Measurements from ENCODE around the gene GORASP1. TPM values are rescaled to one million over a fixed set of nuclear protein-coding genes. Genes with fewer than 3 reads are reported as not detected.

The GORASP1 gene
- total RNA-seq, 4 donors from 2014 or later: 45.8 to 72.9 (median 61.9) TPM

DNA sequence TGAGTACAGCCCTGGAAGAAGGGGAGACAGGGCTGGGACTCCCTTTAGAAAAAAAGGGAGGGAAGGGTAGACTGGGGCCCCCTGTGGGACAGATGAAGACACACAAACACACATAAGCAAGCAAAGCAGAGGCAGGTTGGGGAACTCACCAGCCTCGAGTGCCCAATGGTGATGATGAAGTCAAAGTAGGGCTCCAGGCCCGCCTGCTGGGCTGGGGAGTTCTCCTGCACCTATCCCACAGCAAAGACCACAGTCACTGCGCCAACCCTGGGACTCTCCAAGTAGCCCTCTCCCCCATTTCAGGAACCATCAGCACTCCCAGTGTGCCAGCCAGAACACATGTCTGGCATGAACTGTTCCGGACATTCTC, 4.1 kb downstream of the GORASP1 start:
- Histone ChIP-seq H3K27ac (peak overlapping the region in 1 of 4 donors; percentile 99), H3K27me3 (no peaks in the 10 kb centered on the region), H3K36me3 (peaks cover 0 to 39% (median 0%) of the 10 kb centered on the region in 3 donors), H3K4me3 (no peak overlapping the region), H3K9me3 (no peaks in the 10 kb centered on the region), H3K4me1 (peaks cover 0 to 61% (median 26%) of the 10 kb centered on the region in 4 donors)
- WGBS, 2 donors: 73 to 80% methylated on average over 4 of the region's 4 CpGs
- TF ChIP-seq, protein P1, sequence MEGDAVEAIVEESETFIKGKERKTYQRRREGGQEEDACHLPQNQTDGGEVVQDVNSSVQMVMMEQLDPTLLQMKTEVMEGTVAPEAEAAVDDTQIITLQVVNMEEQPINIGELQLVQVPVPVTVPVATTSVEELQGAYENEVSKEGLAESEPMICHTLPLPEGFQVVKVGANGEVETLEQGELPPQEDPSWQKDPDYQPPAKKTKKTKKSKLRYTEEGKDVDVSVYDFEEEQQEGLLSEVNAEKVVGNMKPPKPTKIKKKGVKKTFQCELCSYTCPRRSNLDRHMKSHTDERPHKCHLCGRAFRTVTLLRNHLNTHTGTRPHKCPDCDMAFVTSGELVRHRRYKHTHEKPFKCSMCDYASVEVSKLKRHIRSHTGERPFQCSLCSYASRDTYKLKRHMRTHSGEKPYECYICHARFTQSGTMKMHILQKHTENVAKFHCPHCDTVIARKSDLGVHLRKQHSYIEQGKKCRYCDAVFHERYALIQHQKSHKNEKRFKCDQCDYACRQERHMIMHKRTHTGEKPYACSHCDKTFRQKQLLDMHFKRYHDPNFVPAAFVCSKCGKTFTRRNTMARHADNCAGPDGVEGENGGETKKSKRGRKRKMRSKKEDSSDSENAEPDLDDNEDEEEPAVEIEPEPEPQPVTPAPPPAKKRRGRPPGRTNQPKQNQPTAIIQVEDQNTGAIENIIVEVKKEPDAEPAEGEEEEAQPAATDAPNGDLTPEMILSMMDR (IDR thresholded peaks at IDR 0.05): no peak
- TF ChIP-seq EP300 (IDR thresholded peaks at IDR 0.05) (no peak), POLR2A (IDR thresholded peaks at IDR 0.05) (no peak)
- DNase-seq (ENCODE audit: low spot score in 2 of 2): no peak

DNA sequence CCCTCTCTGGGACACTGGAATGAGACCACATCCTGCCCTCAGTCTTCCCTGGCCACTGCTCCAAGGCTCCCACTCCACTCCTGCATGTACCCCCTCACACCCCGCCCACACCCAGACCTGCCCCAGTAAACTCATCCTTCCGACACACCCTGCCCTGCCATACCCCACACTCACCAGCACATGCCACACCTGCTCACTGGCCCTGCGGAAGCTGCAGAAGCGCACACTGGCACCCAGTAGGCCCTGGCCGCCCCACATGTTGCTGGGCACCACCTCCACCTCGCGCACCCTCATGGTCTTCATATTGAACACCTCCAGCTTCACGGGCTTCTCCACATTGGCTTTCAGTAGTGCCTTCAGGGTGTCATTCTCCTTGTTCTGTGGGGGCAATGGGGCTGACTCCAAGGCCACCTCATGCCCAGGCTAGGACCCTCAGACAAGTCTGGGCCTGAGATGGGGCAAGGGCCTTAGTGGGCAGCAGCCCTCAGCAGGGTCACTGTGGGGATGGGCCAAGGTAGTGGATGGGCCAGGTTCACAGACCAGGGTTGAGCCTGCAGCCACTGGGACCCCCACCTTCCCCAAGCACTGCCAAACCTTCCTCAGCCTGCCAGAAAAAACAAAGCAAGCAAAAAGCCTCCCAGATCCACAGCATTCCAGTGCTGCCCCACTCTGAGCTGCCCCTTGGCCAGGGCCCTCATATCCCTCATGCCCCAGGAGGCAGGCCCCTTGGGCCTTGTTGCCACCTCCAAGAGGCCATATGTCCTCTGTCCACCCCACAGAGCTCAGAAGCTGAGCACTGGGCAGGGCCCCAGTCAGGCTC, 4.7 kb downstream of the GORASP1 start:
- peaks cover 0 to 45% (median 0%) of the 10 kb centered on the region in 3 donors for H3K36me3 ChIP-seq
- TF ChIP-seq, protein P1 (IDR thresholded peaks at IDR 0.05): no peak
- TF ChIP-seq EP300 (IDR thresholded peaks at IDR 0.05) (no peak), POLR2A (IDR thresholded peaks at IDR 0.05) (no peak)
- H3K27me3 ChIP-seq: no peaks in the 10 kb centered on the region
- no peak for DNase-seq (ENCODE audit: low spot score in 2 of 2)
- H3K9me3 ChIP-seq: no peaks in the 10 kb centered on the region
- H3K4me3 ChIP-seq: no peak overlapping the region
- WGBS, 2 donors: 94 to 96% methylated on average over 8 of the region's 8 CpGs
- H3K4me1 ChIP-seq: peaks cover 0 to 55% (median 24%) of the 10 kb centered on the region in 4 donors
- H3K27ac ChIP-seq: peak overlapping the region in 1 of 4 donors; percentile 99

DNA sequence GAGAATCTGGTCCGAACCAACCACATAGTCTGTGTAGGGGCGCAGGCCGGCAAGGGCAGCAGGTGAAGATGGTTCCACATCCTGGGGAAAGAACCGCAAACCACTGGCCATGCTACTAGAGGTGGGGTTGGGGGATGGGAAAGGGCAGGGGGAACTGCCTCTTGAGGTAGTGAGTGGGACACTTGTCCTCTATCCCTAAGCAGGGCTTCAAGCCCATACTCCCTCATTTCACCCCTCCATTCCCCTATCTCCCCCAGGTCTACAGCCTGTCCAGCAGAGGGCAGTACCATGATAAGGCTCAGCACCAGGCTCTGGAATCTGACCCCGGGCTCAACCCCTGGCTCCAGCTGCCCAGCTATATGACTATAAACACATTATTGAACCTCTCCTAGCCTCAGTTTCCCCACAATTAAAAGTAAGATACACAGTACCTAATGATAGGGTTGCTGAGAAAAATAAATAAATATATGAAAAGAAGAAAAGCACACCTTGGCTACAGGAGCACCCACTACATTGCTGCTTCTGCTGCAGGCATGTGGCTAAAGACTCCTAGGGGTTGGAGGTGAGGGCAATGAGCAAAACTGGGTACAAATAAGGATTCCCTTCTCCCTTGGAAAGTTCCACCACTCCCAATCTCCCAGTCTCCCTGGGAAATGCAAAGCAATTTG, 6.3 kb downstream of the GORASP1 start:
- Histone ChIP-seq H3K4me3 (no peak overlapping the region), H3K9me3 (no peaks in the 10 kb centered on the region), H3K27ac (no peak overlapping the region), H3K27me3 (no peaks in the 10 kb centered on the region), H3K36me3 (peaks cover 0 to 60% (median 0%) of the 10 kb centered on the region in 3 donors), H3K4me1 (peaks cover 0 to 62% (median 22%) of the 10 kb centered on the region in 4 donors)
- TF ChIP-seq, protein P1 (IDR thresholded peaks at IDR 0.05): peak; percentile 32 to 54 (median 43)
- no peak for TF ChIP-seq POLR2A (IDR thresholded peaks at IDR 0.05)
- DNase-seq (ENCODE audit: low spot score in 2 of 2): no peak
- 83 to 88% methylated on average over 5 of the region's 5 CpGs for WGBS, 2 donors

DNA sequence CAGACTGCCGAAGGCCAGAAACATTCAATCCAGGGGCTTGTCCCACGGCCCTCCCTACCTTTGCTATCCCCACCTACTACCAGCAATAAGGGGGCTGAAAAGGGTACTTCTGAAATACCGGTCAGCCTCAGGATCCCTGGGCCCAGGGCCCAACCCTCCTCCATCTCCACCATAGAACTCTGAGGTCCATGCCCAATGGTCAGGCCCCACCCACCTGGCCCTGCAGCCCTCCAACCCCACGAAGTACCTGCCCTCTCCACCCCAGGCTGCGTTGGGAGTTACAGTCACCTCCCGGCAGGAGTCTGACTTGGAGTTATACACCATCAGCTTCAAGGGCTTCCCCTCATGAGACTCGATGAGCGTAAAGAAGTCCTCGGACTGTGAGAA, 6.9 kb downstream of the GORASP1 start:
- DNase-seq (ENCODE audit: low spot score in 2 of 2): no peak
- TF ChIP-seq EP300 (IDR thresholded peaks at IDR 0.05) (no peak), POLR2A (IDR thresholded peaks at IDR 0.05) (no peak)
- TF ChIP-seq, protein P1 (IDR thresholded peaks at IDR 0.05): no peak
- Histone ChIP-seq H3K27ac (no peak overlapping the region), H3K27me3 (no peaks in the 10 kb centered on the region), H3K9me3 (no peaks in the 10 kb centered on the region), H3K4me3 (no peak overlapping the region), H3K36me3 (peaks cover 0 to 66% (median 0%) of the 10 kb centered on the region in 3 donors), H3K4me1 (peaks cover 0 to 58% (median 19%) of the 10 kb centered on the region in 4 donors)
- WGBS, 2 donors: 85 to 86% methylated on average over 9 of the region's 9 CpGs

All from tibial nerve (tissue), 4 donors.